Measurements from ENCODE around the gene CEMIP2.

- TF ChIP-seq CTCF (IDR thresholded peaks at IDR 0.05) = no peak
- TF ChIP-seq ZFX (IDR thresholded peaks at IDR 0.05; ENCODE audit: borderline replicate concordance) = no peak
These were observed 103.1 kb downstream of the CEMIP2 start for GRCh38 chr9:71665247-71665646.

Measured in 22Rv1 (cell line).